MCF 10A (cell line): ENCODE results near the gene MYO9A. TPM values are rescaled to one million over a fixed set of nuclear protein-coding genes. Genes with fewer than 3 reads are reported as not detected.
A peak's percentile ranks its signal among the peaks of the same experiment; 100 is the strongest.

ENCODE experiments used
- BruUV-seq: library from RNA; stranded (reverse); fragments of 400-500 nt; replicated peaks from 2 replicates; lab custom pipeline; 2021; lab: Mats Ljungman, UMichigan
- CTCF ChIA-PET: fragments of 300-600 bp; sonication (Branson Sonifier 250); formaldehyde crosslinking; extraction: SDS; loops from one replicate; lab custom pipeline; 2021; ENCODE audit warnings: antibody characterized with exemption, inconsistent platforms; lab: Yijun Ruan, JAX
- POLR2A ChIA-PET: fragments of 300-600, 350-650 bp; sonication (Branson Sonifier 250); formaldehyde crosslinking; extraction: SDS; loops from one replicate; lab custom pipeline; 2020; ENCODE audit warnings: antibody characterized with exemption, inconsistent platforms; lab: Yijun Ruan, JAX
- DNase-seq: peaks from one replicate; pipeline ENCODE4 v3.0.0-alpha.2; 2018; ENCODE audit not compliant: unreplicated experiment
- H3K27ac Mint-ChIP-seq: one replicate; pipeline ENCODE4 v1.8.0; 2022; ENCODE audit warnings: mild to moderate bottlenecking, low read depth, mixed read lengths; ENCODE audit not compliant: unreplicated experiment
- H3K27me3 Mint-ChIP-seq: one replicate; pipeline ENCODE4 v1.8.0; 2022; ENCODE audit warnings: mixed read lengths; ENCODE audit not compliant: insufficient read depth, unreplicated experiment
- H3K36me3 Mint-ChIP-seq: one replicate; pipeline ENCODE4 v1.8.0; 2022; ENCODE audit warnings: mild to moderate bottlenecking, moderate library complexity, mixed read lengths; ENCODE audit not compliant: insufficient read depth, unreplicated experiment
- H3K4me1 Mint-ChIP-seq: one replicate; pipeline ENCODE4 v1.8.0; 2022; ENCODE audit warnings: mixed read lengths; ENCODE audit not compliant: insufficient read depth, unreplicated experiment
- H3K4me3 Mint-ChIP-seq: one replicate; pipeline ENCODE4 v1.8.0; 2022; ENCODE audit warnings: mild to moderate bottlenecking, moderate library complexity, mixed read lengths; ENCODE audit not compliant: unreplicated experiment
- H3K9me3 Mint-ChIP-seq: one replicate; pipeline ENCODE4 v1.8.0; 2022; ENCODE audit warnings: mixed read lengths; ENCODE audit not compliant: unreplicated experiment
- intact Hi-C: fragments of 100-400 bp; cut with micrococcal nuclease; formaldehyde crosslinking; loops from 2 replicates; pipeline ENCODE4 v1.14.1; 2022
- total RNA-seq: library from RNA; stranded (reverse); gene quantifications from 2 replicates; pipeline ENCODE4 v1.2.3, GENCODE V29; 2022
- TF ChIP-seq, protein P1 (sequence below): fragments of 200-600 bp; IDR thresholded peaks from one replicate; pipeline ENCODE4 v1.8.0; 2022; ENCODE audit warnings: antibody characterized with exemption, mild to moderate bottlenecking; ENCODE audit not compliant: unreplicated experiment

The MYO9A gene
- total RNA-seq, 1 experiment from 2014 or later, result 40.8 TPM

DNA sequence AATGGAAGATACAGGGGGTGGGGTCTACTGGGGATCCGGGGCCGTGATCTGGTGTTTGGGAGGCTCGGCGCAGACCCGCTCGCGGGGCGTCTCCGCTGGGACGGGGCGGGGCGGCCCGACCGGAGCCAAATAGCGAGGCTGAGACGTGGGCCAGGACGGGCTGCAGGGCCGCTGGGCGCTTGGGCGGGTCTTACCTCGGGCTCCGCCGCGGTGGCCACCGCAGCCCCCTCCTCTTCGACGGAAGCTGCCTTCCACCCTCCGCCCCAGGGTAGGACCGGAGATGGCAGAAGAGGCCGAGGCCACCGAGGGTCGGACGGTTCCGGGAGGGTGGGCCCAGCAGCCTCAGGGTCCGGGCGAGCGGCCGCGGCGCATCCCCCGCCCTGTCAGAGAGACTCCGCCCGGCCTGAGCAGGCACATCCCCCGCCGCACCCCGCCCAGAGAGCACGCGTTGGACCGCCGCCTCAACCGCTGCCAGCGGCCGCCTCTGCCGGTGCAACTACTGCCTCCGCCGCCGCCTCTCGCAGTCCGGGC, 399 bp downstream of the MYO9A start:
- peaks cover 6% of the 10 kb centered on the region for H3K36me3 Mint-ChIP-seq
- no peaks in the 10 kb centered on the region for H3K27me3 Mint-ChIP-seq
- POLR2A ChIA-PET, result interaction anchor here (0.6 to 2.4 kb wide), 7 partner anchors 10 to 114 kb away, joined by 3 to 10 read pairs (median 4); partner anchors contain the start of genes GRAMD2A and PKM
- H3K9me3 Mint-ChIP-seq, result no peaks in the 10 kb centered on the region
- H3K27ac Mint-ChIP-seq, result peak overlapping the region; percentile 99
- BruUV-seq, result no TSS peak
- peak; percentile 76 for DNase-seq
- intact Hi-C loops, result no loop called here
- peak overlapping the region; percentile 100 for H3K4me3 Mint-ChIP-seq
- CTCF ChIA-PET, result interaction anchor here (0.6 to 1.3 kb wide), 5 partner anchors 23 to 374 kb away, joined by 3 to 4 read pairs (median 3); no protein-coding TSS in a partner anchor
- TF ChIP-seq, protein P1, sequence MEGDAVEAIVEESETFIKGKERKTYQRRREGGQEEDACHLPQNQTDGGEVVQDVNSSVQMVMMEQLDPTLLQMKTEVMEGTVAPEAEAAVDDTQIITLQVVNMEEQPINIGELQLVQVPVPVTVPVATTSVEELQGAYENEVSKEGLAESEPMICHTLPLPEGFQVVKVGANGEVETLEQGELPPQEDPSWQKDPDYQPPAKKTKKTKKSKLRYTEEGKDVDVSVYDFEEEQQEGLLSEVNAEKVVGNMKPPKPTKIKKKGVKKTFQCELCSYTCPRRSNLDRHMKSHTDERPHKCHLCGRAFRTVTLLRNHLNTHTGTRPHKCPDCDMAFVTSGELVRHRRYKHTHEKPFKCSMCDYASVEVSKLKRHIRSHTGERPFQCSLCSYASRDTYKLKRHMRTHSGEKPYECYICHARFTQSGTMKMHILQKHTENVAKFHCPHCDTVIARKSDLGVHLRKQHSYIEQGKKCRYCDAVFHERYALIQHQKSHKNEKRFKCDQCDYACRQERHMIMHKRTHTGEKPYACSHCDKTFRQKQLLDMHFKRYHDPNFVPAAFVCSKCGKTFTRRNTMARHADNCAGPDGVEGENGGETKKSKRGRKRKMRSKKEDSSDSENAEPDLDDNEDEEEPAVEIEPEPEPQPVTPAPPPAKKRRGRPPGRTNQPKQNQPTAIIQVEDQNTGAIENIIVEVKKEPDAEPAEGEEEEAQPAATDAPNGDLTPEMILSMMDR, result no peak
- peaks cover 53% of the 10 kb centered on the region for H3K4me1 Mint-ChIP-seq

DNA sequence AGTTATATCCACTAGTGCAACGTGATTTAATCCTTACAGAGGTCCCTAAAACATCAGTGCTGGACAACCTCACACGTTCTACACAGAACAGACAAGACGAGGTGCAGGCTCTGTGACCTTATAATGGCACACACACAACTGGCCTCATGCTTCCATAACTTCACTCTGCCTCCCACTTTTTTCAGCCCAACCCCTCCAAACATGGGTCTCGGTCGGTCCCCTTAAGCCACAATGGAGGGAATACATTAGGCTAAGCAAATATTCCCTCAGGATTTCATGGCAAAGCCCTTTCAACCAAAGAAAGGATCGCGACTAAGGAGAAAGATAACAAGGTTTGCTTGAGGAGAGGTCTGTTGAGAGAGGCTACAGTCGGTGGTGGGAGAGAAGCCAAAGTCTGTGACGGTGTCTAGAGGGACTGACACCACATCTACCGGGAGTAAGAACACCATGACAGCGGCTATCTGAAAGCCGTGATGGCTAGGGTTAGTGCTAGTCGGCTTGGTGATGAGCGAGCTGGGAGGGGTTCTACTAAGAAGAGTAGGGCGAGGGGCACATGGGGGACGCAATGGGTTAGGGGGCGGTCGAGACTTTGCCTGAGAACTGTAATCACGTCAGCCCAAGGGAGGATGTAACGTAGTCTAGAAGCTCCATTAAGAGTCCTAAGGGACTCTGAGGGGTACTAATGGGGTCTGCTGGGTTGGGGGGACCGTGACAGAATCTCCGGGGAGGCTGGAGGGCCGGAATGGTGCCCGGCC, 1.0 kb downstream of the MYO9A start:
- TF ChIP-seq, protein P1, result no peak
- Mint-ChIP-seq H3K27ac (peak overlapping the region; percentile 99), H3K36me3 (peaks cover 6% of the 10 kb centered on the region), H3K9me3 (no peaks in the 10 kb centered on the region), H3K4me3 (peak overlapping the region; percentile 100), H3K4me1 (peaks cover 53% of the 10 kb centered on the region), H3K27me3 (no peaks in the 10 kb centered on the region)
- ChIA-PET CTCF (interaction anchor here (0.5 to 1.3 kb wide), 7 partner anchors 22 to 624 kb away, joined by 3 to 4 read pairs (median 3); no protein-coding TSS in a partner anchor), POLR2A (interaction anchor here (0.6 to 2.4 kb wide), 8 partner anchors 12 to 114 kb away, joined by 3 to 10 read pairs (median 4); partner anchors contain the start of genes GRAMD2A and PKM)
- no TSS peak for BruUV-seq
- intact Hi-C loops, result no loop called here
- DNase-seq, result peak; percentile 34

DNA sequence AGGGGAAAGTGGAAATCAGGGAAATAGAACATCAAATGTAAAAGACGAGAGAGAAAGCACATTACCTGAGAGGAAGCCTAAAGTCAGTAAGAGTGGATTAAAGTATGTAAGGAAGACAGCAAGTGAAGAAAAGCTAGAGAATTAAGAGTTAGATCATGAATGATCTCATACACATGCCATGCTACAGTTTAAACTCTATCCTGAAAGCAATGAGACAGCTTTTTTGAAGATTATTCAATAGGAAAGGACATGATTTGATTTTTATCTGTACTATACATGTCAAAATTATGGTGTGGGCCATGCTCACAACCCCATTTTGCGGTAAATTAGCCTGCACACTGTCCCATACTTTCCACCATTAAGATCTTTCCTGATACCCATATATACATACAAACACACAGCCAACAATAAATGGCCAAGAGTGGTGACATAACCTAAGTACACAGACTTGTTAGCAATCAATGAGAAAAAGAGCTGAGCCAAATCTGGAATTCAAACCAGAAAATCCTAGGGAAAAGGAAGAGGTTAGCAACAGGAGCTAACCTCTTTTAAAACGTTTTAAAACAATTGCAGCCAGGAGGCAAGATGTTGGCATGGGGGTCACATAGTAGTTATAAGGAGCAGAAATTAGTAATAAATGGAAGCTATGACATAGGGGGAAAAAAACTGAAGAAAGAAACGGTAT, 4.5 kb downstream of the MYO9A start:
- H3K4me3 Mint-ChIP-seq, result no peak overlapping the region
- ChIA-PET CTCF (interaction anchor here (1.4 kb wide), 1 partner anchor 43 kb away, joined by 4 read pairs; no protein-coding TSS in a partner anchor), POLR2A (interaction anchor here (0.6 to 0.7 kb wide), 2 partner anchors 24 to 38 kb away, joined by 3 read pairs; no protein-coding TSS in a partner anchor)
- H3K36me3 Mint-ChIP-seq, result peaks cover 6% of the 10 kb centered on the region
- H3K27me3 Mint-ChIP-seq, result no peaks in the 10 kb centered on the region
- H3K9me3 Mint-ChIP-seq, result no peaks in the 10 kb centered on the region
- no TSS peak for BruUV-seq
- H3K4me1 Mint-ChIP-seq, result peaks cover 35% of the 10 kb centered on the region
- no peak overlapping the region for H3K27ac Mint-ChIP-seq
- no peak for DNase-seq
- intact Hi-C loops, result no loop called here
- TF ChIP-seq, protein P1, result no peak
